HuH-7.5 (cell line): ENCODE results near the gene ELL.
"Not testable (repeated sequence)": the region's sequence is repeated elsewhere in the genome, so short reads cannot be mapped to it uniquely, and the experiment has no call there.

Experiments
- DNase-seq: peaks from one replicate; pipeline ENCODE4 v3.0.0; 2011; ENCODE audit warnings: low spot score

The ELL gene

DNA sequence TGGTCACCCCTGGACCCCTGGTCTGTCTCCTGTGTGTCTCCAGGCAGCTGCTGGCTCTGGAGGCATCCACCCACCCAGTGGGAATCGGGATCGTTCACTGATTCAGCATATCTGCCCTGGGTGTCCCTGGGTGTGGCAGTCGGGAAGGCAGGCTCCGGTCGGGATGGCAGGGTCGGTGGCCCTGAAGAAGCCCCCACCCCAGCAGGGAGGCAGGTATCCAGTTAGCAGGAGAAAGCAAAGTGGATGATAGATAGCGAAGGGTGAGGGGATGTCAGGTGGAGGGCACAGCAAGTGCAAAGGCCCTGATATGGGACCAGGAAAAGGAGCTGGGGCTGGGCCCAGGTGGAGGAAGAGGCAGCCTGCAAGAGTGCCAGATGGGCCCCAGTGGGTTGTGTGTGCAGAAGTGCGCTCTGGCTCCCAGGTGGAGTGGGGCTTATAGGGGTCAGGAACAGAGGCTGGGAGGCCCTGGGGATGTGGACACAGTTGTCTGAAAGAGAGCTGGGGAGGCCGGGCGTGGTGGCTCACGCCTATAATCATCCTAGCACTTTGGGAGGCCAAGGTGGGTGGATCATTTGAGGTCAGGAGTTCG is 100.4 kb downstream of the ELL start:
- DNase-seq = no peak

DNA sequence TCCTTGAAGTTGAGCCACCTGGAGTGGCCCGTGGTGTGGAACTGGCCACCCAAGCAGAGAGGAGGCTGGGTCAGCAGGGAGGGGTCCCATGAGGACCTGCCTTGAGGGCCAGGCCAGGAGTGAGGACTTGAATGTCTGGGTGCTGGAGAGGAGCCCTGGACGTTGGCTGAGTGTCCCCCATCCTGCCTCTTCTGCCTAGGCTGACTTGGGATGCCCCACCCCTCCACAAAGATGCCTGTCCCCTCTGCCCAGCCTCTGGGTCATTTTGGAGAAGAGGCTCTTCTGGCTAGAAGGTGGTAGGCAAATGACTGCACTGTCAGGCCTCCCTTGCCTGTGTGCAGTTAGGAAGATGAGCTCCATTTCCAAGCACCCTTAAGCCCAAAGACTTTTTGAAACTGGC is 100.9 kb downstream of the ELL start:
- DNase-seq = no peak

DNA sequence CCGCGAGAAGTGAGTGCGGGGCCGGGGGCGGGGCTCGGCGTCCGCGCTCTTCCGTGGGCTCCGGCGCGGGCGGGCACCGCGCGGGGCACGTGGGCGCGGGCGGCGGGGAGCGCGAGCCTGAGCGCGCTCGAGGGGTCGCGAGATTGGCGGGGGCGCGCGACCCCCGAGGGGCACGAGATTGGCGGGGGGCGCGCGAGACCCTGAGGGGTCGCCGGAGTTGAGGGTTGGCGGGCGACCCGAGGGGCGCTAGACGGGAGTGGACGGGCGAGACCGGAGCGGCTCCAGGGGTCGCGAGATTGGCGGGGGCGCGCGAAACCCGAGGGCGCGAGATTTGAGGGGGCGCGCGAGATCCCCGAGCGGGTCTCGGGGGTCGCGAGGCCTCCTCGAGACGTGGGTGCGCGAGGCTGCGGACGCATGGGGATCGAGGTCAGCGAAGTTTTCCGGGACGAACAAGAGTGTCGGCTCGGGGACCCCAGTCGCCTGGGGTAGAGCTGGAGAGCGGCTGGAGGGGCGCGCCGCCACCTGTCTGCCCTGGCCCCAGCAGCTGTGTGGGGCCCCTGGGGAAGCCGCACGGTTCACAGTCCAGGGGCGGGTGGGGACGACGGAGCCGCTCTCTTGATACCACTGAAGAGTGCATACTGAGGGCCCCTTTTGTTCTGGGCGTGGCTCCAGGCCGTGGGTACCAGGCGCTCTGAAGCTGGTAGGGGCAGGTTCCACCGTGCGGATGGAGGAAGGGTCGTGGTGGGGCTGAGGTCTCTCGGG is 102.0 kb downstream of the ELL start:
- peak; percentile 82 for DNase-seq

DNA sequence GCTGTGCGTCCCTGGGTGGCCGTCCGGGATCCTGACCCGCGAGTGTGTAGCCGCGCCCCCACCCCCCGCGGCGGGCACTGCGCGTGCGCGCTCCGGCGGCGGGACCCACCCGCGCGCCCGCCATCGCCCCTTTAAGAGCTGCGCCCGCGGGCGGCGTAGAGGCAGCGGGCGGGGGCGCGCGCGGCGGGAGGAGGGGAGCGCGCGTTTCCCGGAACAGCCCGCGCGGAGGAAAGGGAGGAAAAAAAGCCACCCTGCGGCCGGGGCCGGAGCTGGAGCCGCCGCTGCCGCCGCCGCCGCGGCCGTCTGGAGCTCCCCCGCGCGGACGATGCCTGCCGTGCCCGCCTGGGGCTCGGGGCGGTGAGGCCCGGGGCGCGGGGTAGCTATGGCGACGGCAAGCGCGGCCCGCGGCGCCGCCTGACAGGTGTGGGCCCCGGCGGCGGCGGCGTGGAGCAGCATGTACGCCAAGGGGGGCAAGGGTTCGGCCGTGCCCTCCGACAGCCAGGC is 102.6 kb downstream of the ELL start, which contains the start of gene SSBP4:
TSS of gene SSBP4 (plus strand) at position 204 of the 504 bp plus-strand sequence. CDS start at position 455, 251 bp downstream.
- peak; percentile 98 for DNase-seq

DNA sequence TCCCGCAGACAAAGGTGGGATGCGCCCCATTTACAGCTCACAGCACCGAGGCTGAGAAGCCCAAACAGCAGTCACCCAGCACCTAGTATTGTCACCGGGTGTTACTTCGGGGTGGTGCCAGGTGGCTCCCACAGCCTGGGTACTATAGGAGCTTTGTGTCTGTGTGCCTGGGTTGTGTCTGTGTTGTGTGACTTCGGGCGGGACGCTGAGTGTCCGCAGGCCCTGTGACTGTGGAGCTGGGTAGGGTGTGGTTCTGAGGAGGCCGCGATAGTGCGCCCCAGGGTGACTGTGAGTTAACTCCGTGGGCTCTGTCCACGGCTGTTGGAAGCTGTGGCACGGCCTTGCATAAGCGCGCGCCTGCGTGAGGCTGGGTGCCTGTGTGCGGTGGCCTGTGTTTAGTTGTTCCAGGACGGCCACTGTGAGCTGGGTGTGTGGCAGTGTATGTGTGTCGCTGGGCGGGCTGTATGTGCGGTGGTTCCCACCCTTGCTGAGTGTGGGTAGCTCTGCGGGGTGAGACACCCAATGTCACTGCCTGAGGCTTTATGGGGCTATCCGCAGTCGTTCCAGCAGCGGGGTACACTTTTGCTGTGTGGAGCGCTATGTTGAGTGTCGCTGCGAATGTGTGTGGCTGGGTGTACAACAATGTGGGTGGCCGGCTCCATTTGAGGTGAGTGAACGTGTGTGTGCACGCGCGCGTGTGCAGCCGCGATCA is 103.2 kb downstream of the ELL start:
- peak; percentile 51 for DNase-seq

DNA sequence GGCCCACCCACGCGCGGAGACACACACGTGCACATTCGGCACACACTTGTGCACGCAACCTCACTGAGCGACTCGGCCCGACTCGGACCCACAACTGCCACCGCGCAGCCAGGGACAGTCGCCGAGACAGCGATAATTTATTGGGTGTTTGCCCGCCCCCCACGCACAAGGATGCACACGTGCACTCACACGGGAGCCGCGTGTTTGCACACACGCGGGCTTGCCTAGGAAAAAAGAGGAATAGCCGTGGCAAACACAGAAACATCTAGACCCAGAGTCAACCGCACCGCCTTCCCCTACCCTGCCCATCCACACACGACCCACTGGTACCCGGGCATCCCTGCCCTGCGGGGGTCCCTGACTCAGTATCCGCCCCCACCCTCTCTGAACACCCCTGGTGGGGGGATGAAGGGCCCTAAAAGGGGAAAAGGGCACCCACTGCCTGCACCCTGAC is 103.8 kb downstream of the ELL start:
- no peak for DNase-seq

DNA sequence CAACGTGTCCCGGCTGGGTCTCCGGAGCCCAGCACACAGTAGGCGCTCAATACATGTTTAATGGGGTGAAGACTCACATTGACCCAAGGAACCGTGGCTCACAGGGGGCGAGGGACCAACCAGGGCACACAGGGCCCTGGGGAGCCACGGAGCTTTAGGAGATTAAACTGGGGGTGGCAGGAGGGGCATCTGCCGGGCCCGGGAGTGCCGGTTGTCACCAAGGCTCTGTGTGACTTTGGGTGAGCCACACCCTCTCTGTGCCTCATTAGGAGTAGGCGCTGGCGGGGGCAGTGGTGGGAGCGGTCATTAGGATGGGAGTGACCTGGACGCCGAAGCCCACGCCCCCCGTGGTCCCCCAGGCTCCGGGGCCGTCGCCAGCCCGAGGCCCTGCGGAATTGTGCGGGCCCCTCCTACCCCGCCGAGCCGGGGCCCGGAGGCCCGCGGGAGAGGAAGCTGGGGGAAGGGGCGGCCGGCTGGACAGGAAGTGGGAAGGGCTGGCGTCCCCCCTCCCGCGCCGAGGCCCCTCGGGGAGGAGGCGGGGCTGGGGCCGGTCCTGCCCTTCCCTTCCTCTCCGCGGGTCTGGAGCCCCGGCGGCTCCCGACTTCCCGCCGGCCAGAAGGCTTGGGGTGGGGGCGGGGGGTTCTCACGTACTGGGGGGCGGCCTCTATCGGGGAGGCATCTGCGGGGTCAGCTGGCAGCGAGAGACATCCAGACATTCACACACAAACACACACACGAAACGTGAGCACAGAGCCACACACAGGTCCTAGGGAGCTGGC is 104.4 kb downstream of the ELL start:
- DNase-seq = peak; percentile 95

DNA sequence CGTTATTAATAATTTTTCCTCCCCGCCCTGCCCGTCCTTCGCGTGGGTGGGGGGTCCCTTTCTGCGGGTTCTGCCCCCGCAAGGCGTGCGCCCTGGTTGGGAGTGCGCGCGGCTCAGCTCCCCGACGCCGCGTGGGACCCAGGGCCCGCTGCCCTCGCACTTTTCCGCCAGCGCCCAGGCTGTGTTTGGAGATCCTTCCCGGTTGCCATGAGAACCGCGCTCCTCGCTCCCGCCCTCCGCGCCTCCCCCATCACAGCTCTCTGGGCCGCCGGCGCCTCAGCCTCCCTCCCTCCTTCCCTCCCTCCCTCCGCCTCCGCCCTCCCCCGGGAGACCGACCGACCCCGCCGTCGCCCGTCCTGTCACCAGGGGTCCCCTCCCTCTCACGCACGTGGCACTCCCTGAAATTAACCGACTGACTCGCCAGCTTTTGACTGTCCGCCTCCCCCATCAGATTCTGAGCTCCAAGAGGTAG is 105.1 kb downstream of the ELL start:
- DNase-seq = peak; percentile 91

DNA sequence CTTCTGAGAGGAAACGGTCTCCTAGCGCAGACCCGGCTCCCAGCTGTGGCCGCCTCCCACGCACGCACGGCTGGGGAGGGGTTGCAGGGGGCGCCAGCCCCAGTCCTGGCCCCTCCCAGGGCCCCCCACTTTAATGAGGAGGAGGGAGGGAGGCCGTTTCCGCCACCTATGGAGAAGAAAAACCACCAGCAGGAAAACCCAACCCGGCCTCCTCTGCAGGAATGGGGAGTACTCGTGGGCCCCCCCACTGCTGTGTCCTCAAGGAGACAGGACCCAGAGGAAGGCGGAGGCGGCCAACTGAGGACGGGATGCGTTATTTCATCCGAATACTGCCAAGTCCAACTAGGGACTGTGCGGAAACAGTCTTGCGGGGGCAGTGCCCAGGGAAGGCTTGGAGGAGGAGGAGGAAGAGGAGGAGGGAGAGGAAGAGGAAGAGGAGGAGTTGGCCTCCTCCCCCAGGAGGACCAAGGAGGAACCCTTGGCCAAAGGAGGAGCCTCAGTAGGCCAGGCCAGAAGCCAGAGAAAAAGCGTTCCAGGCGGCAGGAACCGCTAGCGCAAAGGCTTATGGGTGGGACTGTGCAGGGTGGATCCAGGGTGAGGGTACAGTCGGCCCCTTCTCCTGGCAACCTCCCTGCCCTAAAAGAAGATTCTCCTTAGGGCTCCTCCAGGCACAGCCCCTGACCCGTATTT is 106.5 kb downstream of the ELL start:
- no peak for DNase-seq

DNA sequence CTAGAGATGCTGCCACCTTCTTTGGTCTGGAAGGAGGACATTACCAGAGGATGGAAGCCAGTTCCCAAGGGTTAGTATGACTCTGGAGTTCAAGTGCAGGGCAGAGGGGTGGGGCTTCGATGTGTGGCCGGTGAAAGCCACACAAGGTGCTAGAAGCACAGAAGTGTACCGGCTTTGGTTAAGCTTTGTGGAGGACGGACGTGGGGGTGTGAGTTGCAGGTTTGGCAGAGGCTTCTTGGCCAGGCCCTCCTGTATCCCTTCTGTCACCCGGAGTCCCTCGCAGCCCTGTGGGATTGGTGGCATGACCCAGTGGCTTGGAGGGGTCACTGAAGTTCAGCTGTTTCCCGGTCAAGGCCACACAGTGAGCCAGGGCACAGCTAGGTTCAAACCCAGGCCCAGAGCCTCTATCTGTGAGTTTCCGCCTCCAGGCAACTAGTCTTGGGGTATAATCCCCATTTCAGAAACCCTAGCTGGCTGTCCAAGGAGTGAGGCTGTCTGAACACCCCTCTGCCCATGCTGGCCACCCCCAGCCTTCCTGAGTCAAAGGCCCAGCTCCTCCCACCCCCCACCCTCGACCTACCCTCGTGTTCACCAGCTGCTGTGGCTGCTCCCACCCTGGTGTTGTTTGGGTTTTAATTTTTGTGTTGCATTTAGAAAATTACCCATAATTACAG is 107.2 kb downstream of the ELL start:
- no peak for DNase-seq

DNA sequence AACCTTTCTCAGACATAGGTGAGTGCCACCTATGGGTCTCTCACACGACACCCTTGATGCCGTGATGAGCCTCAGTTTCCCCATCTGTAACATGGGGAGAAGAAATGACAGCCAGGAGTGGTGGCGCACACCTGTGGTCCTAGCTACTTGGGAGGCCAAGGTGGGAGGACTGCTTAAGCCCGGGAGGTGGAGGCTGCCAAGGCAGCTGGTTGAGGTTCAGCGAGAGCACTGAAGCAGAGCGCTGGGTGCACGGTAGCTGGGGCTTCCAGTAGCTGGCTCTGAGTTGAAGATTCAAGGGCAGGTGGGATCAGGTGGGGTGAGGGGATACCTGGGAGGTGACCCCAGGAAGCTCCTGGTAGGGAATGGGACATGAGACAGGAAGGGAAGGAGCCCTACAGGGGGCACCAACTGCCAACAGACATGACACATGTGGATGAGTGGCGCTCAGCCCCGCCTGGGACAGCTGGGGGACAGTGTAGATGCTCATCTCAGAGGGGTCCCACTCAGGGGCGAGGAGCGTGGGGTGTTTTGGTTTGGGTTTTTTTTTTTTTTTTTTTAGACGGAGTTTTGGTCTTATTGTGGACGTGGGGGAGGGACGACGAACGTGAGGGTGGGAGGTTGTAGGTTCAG is 109.1 kb downstream of the ELL start:
- no peak for DNase-seq

DNA sequence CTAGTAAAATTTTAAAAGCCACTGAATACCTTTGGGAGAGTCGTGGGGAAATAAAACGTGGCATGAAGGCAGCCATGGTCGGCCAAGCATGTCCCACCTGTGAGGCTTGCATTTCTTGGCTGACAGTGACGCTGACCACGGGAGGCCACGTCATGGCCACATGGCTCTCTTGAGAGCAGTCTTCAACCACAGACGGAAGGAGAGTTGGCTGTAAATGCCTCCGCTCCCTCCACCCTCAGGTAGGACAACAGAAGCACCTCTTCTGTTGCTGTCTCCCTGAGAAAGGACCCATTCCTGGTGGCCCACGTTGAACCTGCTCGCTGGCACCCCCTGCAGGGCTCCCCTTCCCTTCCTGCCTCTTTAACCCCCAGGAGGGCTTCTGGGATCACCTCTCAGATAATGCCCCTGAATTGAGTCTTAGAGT is 113.8 kb downstream of the ELL start:
- no peak for DNase-seq

DNA sequence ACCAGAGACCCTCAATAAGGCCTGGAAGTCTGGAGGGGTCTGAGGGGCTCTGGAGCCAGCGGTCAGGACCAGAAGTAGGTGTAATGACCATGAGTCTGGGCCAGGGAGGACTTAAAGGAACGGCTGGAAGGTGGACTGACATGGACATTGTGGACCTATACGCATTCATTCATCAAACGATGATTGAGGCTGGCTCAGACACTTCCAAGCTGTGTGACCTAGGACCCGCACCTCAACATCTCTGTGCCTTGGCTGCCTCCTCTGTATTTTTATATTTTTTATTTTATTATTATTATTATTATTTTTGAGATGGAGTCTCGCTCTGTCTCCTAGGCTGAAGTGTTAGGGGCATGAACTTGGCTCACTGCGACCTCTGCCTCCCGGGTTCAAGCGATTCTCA is 115.1 kb downstream of the ELL start:
- no peak for DNase-seq

DNA sequence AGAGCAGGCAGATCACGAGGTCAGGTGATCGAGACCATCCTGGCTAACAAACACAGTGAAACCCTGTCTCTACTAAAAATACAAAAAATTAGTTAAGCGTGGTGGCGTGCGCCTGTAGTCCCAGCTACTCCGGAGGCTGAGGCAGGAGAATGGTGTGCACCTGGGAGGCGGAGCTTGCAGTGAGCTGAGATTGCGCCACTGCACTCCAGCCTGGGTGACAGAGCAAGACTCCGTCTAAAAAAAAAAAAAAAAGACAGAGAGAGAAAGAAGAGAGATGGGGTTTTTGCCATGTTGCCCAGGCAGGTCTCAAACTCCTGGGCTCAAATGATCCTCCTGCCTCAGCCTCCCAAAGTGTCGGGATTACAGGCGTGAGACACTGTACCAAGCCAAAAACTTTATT is 116.1 kb downstream of the ELL start:
- DNase-seq = not testable (repeated sequence)

DNA sequence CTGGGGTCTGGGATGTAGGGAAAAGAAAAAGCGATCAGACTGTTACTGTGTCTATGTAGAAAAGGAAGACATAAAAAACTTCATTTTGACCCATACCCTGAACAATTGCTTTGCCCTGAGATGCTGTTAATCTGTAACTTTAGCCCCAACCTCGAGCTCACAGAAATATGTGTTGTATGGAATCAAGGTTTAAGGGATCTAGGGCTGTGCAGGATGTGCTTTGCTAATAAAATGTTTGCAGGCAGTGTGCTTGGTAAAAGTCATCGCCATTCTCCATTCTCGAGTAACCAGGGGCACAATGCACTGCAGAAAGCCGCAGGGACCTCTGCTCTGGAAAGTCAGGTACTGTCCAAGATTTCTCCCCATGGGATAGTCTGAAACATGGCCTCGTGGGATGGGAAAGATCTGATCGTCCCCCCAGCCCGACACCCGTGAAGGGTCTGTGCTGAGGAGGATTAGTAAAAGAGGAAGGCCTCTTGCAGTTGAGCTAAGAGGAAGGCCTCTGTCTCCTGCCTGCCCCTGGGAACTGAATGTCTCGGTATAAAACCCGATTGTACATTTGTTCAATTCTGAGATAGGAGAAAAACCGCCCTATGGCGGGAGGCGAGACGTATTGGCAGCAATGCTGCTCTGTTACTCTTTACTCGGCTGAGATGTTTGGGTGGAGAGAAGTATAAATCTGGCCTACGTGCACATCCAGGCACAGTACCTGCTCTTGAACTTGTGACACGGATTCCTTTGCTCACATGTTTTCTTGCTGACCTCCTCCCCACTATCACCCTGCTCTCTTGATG is 119.2 kb downstream of the ELL start:
- not testable (repeated sequence) for DNase-seq

DNA sequence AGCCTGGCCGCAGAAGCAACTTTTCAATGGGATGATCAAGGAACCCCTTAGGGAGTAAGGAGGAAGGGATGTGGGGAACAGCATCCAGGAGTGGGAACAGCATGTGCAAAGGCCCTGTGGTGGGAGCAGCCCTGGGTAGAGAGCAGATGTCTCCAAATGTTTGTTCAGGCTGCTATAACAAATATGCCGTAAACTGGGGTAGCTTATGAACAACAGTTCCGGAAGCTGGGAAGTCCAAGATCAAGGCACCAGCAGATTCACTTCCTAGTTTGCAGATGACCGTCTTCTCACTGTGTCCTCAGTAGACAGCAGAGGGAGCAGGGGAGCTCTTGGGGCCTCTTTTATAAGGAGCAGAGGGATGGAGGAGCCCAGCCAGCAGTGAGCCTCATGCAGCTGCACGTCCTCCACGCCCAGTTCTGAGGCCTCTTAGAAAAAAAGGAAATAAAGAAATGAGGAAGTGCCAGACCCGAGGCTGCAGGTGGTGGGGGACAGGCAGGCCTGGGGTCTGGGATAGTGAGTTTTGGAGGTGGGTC is 120.2 kb downstream of the ELL start:
- no peak for DNase-seq

DNA sequence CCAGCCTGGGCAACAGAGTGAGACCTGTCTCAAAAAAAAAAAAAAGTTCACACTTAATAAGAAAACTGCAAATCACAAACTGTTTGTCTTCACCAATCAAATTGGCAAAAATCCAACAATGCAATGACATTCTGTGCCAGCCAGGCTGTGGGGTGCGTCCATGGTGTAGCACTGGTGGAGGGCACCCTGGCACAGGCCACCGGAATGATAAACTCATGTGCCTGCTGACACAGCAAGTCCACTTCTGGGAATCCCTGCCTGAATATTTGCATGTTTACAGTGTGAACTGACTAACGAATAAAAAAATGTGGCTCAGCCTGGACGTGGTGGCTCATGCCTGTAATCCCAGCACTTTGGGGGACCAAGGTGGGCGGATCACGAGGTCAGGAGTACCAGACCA is 122.9 kb downstream of the ELL start:
- DNase-seq = no peak

DNA sequence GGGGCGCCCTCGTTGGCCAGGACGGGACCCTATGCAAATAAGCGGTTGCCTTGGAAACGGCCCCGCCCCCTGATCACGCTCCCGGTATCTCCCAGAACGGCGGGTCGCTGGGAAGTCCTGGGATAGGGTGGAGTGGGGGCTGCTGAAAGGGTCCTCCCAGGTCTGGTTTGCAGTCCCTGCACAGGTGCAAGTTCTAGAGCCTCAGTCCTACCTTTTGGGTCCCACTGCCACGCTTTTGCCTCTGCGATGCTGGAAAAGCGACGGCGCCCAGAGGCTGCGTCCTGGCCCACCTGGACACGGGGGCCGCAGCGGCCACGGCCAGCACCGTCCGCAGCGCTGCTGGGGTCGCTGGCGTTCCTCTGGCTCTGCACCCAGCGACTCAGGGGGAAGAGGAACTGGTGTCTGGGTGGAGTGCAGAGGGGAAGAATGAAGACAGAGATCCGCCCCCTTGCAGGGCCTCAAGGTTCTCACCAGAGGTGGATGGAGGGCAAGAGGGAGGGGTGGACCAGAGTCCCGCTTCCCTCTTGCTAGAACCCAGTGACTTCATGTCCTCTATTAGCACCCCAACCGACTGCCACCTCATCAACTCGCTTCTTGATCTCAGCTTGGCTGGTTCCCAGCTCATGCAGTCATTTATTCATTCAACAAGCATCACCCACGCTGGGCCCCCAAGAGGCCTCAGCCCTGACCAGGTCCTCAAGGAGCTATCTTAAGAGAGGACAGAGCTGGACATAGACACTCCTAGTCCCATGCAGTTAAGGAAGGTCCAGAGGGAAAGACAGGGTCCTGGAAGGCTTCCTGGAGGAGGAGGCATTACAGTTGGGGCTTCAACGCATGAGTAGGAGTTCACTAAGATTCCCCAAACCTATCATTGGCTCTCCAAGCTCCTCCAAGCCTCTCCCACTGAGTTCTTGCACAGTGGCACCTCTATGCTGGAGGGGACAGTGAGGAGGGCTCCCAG is 124.3 kb downstream of the ELL start, which contains the start of gene LRRC25:
TSS of gene LRRC25 (minus strand) at position 381 of the 961 bp plus-strand sequence. CDS start 659 bp downstream, outside the sequence.
- no peak for DNase-seq
